RWPE1 (cell line): ENCODE data around the gene UBE3B.

Source experiments
- CTCF ChIA-PET: fragments of 350-600 bp; sonication (Branson Sonifier 250); formaldehyde crosslinking; extraction: SDS; loops from one replicate; lab custom pipeline; 2021; lab: Yijun Ruan, JAX
- POLR2A ChIA-PET: fragments of 400-600 bp; formaldehyde crosslinking; extraction: SDS; loops from one replicate; lab custom pipeline; 2020; ENCODE audit warnings: antibody characterized with exemption; ENCODE audit not compliant: low non-redundant PET; lab: Yijun Ruan, JAX
- DNase-seq: peaks from one replicate; pipeline ENCODE4 v3.0.0; 2012; ENCODE audit warnings: low spot score
- H3K27ac ChIP-seq: fragments of 450-650 bp; 2 replicates; pipeline ENCODE4 v1.5.1; 2017
- CTCF ChIP-seq: fragments of 450-650 bp; conservative IDR thresholded peaks from 2 replicates; pipeline ENCODE4 v1.5.1; 2017; ENCODE audit warnings: low read depth, mild to moderate bottlenecking

Gene UBE3B

GRCh38 chr12:109462868-109463692 is 14.4 kb upstream of the UBE3B start:
- CTCF ChIA-PET: interaction anchor here (0.5 to 1.8 kb wide), 6 partner anchors 23 to 568 kb away, joined by 3 to 9 read pairs (median 5); no protein-coding TSS in a partner anchor
- TF ChIP-seq CTCF: no peak
- peak overlapping the region; percentile 97 for H3K27ac ChIP-seq
- DNase-seq: peak; percentile 85
- POLR2A ChIA-PET: no interaction called here

- TF ChIP-seq CTCF: no peak
- ChIA-PET CTCF (interaction anchor here (0.6 to 1.8 kb wide), 2 partner anchors 35 to 567 kb away, joined by 3 to 5 read pairs; no protein-coding TSS in a partner anchor), POLR2A (no interaction called here)
- DNase-seq: no peak
- H3K27ac ChIP-seq: peak overlapping the region; percentile 97
Measured at GRCh38 chr12:109463756-109464155, 13.7 kb upstream of the UBE3B start.

DNA sequence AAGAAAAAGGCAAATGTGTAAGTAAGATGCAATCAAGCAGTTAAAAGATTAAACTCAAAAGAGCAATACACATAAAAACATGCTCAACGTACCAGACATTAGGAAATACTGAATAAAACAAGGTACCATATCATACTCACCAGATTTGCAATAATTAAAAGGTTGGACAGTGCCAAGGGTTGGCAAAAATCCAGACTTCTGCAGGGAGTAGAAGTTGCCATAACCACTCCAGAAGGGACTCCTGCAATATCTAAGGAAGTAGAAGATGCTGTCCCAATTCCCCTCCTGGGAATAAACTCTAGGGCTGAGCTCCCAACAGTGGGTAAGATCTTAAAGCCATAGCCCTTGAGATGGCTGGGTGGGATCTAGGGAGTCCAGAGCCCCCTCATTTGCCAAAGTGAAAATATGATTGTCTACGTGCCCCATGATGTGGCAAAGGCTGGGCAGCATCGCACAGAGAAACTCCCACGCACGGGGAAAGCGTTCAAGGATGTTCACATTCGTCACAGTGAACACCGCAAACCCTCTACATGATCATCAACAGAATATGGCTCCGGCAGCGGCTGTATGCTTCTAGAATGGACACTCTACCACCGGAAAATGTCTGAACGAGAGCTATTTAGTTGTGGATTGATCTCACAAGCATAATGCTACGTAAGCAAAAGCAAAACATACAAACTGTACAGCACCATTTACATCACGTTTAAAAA is 12.6 kb upstream of the UBE3B start:
- TF ChIP-seq CTCF: no peak
- POLR2A ChIA-PET: no interaction called here
- CTCF ChIA-PET: interaction anchor here (0.7 kb wide), 1 partner anchor 34 kb away, joined by 3 read pairs; no protein-coding TSS in a partner anchor
- peak overlapping the region; percentile 40 for H3K27ac ChIP-seq
- no peak for DNase-seq

- DNase-seq: no peak
- no peak for TF ChIP-seq CTCF
- ChIA-PET POLR2A (no interaction called here), CTCF (no interaction called here)
- no peak overlapping the region for H3K27ac ChIP-seq
Measured at GRCh38 chr12:109466305-109466704, 11.1 kb upstream of the UBE3B start.

DNA sequence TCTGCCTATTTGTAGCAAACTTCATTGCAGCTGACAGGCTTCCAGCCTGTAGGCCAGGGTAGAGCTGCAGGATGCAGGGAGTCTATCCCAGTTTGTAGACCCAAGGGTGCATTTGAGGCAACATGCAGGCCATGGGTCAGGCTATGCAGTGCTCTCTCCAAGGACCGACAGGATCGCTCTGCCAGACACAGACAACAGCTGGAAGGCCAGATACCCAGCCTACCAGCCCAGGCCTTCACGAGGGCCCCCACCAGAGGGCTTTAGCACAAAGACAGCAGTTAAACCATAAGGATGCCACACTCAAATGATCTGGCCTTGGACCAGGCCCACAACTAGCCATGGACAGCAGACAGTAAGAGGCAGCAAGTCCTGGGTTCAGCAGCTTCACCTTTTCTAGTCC is 10.6 kb upstream of the UBE3B start:
- POLR2A ChIA-PET: no interaction called here

More for the DNA sequence above, 10.6 kb upstream of the UBE3B start:
- DNase-seq: no peak
- no peak overlapping the region for H3K27ac ChIP-seq
- CTCF ChIA-PET: interaction anchor here (0.6 kb wide), 1 partner anchor 314 kb away, joined by 3 read pairs; no protein-coding TSS in a partner anchor
- no peak for TF ChIP-seq CTCF
